ENCODE results near the gene RPS15.

Gene RPS15

DNA sequence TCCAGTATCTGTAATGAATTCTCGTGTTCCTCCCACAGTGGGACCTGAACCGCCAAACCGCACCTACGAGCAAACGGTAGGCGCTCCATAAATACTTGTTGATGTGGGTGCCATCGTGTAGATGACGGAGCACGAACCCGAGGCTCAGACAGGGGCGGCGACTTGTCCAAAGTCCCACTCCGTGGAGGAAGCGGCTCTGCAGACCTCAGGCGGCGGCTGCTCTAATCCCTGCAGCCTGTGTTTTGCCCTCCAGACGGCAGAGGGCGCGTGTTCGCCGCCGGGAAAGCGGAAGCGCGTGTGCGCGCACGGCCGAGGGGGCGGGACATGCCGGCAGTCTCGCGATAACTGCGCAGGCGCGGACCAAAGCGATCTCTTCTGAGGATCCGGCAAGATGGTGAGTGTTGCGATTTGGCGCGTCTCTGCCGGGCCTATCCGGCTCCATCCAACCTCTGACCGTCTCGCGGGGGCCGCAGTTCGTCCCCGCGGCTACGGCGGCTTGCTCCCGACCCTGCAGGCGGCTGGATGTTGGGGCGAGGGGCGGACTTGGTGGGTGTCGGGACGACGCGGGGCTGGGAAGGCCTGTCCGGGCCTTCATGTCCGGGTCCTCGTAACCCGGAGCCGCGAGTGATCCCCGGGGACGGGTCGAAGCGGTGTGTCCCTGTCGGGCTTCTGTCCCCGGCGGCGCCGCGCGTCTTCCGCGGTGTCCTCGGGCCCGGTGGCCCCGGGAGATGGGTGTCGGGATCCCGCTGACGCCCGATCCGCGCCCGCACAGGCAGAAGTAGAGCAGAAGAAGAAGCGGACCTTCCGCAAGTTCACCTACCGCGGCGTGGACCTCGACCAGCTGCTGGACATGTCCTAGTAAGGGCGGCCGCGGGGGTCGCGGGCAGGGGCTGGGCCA is at the start of gene RPS15:
Gene RPS15, plus strand, starts transcription at position 362 of the 898 bp plus-strand sequence. Its CDS starts 30 bp downstream, at position 392.
- FAIRE-seq: peak; percentile 61

GRCh38 chr19:1388637-1389026 is 49.6 kb upstream of the RPS15 start:
- no peak for FAIRE-seq

GRCh38 chr19:1389033-1389940 is 48.9 kb upstream of the RPS15 start:
- FAIRE-seq: no peak

GRCh38 chr19:1390890-1391423 is 47.2 kb upstream of the RPS15 start:
- no peak for FAIRE-seq

DNA sequence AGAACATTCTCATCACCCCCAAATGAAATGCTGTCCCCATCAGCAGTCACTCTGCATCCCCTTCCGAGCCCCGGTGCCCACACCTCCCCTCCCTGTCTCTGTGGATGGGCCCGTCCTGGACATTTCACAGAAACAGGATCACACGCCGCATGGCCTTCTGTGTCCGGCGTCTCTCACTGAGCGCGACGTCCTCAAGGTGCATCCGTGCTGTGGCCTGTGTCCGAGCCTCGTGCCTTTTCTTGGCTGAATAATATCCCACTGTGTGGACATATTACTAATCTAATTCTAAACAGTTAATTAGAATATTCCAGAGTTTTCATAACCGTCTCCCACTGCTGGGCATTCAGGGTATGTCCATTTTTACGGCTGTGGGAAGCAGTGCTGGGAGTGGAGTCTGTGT is 45.8 kb upstream of the RPS15 start:
- FAIRE-seq: no peak

DNA sequence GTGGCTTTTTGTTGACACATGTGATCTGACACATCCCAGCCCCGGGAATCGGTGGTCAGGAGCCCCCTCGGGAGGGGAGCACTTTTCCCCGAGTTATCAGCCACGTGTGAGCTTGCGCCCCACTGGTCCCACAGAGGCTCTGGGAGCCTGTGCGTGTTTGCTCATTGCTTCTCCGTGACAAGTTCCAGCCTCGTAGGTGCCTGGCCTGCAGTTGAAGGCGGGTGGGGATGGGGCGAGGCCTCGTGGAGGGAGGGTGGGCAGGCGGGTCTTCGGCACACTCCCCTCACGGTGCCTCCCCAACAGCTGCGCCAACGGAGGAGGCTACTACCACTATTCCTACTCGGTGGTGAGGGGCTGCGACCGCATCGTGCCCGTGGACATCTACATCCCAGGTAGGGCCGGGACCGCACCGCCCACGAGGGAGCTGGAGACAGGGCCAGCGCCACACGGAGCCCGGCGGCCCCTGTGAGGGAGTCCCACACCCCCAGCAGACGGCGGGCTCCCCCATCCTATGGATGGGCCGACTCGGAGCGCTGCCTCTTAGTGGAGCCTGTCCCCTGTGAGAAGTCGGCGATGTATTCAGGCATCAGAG is 45.2 kb upstream of the RPS15 start:
- FAIRE-seq: no peak

GRCh38 chr19:1393841-1394240 is 44.4 kb upstream of the RPS15 start:
- FAIRE-seq: no peak

DNA sequence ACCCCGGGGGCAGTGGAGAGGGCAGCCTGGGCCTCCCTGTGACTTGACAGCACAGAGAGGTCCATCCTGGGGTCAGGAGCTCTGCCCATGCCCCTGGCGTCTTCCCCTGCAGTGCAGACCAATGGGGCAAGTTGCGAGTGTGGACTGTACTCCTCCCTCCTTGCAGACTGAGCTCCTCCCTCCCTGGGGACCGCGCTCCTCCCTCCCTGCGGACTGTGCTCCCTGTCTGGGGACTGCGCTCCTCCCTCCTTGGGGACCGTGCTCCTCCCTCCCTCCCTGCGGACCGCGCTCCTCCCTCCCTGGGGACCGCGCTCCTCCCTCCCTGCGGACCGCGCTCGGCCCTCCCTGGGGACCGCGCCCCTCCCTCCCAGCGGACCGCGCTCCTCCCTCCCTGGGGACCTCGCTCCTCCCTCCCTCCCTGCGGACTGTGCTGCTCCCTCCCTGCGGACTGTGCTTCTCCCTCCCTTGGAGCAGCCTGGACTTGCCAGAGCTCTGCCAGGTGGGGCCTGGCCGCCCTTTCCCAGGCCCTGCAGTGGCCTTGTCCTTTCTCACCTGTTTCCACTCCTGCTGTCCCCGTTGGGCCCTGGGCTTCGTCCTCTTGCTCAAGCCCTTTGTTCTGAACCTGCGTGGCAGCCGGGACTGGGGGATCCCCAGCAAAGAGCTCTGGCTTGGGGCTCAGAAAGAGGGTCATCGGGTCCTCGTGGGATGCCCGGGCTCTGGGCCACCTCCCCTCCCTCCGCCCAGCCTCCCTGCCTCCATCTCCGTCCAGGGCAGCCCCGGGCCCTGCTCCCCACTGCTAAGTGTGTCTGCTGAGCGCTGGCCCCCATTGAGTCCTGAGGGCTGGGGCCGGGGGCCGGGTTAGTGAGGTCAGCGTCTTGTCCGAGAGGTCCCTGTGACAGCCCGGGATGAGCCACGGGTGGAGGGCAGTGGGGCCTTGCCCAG is 43.7 kb upstream of the RPS15 start:
- no peak for FAIRE-seq

- FAIRE-seq: no peak
These were observed 42.8 kb upstream of the RPS15 start for GRCh38 chr19:1395194-1396018.

DNA sequence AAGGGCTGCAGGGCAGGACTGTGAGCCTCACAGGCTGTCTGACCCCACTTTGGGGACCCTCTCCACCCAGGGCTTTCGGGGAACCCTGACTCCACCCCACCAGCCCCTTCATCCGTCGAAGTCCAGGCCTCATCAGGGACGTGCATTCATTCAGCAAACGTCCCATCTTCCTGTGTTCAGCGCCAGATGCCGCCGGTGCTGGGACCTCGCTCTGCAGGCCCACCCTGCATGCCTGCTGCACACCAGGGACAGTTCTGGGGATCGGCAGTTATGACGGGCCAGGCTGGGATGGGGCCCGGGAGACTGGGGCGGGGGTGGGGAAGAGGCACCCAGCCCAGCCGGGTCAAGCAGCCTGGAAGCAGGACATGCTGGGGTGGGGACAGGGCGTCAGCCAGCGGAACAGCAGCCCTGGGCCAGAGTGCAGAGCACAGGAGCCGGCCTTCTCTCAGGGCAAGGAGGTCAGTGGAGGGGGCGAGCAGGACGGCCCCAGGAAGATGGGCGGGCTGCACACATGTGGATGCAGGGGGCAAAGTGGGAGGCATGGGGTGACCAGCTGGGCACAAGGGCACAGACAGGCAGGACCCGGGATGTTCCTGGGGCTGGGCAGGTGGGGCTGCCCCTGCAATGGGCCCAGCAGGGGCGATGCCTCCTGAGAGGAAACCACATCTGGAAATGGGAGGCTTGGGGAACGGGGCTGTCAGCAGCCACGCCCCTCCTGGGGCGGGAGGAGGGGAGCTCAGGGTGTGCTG is 42.0 kb upstream of the RPS15 start:
- no peak for FAIRE-seq

DNA sequence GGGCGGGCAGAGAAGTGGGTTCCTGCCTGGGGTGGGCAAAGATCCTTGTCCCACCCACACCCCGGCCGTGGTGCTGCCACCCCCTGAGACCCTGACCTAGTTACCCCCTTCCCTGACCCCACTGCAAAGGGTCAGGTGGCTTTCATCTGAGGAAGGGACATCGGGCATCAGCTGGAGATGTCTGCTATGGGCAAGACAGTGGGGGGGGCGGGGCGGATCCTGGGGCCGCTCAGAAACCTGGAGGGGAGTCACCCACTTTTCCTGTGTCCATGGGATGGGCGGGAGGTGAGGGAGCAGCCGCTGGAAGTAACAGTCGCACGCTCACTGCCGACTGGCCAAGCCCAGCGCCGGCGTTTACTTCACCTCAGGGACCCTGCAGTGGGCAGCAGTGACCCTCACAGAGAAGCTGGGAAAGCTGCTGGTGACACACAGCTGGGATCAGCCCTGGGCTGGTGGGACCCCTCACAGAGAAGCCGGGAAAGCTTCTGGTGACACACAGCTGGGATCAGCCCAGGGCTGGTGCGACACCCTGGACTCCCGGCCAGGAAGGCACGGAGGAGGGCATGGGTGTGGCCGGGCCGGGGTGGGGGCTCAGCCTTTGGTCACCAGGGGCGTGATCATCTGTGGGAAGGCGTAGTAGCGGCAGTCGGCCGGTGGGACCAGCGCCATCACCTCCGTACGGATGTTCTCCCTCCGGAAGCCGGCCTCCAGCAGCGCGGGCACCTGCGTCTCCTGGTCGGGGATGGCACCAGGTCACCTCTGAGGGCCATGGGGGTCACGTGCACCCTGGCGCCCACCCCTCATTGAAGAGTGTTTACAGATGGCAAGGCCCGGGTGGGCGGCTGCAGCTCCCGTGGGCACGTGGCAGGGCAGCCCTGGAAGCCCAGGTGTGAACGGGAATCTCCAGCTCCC is 41.2 kb upstream of the RPS15 start:
- FAIRE-seq: no peak

DNA sequence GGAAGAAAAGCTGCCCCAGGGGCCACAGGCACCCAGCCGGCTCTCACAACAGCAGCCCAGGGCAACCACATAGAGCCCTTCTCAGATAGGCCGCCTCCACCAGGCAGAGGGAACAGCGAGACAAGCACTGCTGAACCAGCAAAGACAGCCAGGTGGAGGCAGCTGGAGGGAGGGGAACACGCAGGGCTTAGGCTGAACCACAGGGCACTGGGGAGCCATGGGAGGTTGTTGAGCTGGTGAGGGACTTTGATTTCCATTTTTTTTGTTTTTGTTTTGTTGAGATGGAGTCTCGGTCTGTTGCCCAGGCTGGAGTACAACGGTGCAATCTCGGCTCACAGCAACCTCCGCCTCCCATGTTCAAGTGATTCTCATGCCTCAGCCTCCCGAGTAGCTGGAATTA is 40.4 kb upstream of the RPS15 start:
- no peak for FAIRE-seq

DNA sequence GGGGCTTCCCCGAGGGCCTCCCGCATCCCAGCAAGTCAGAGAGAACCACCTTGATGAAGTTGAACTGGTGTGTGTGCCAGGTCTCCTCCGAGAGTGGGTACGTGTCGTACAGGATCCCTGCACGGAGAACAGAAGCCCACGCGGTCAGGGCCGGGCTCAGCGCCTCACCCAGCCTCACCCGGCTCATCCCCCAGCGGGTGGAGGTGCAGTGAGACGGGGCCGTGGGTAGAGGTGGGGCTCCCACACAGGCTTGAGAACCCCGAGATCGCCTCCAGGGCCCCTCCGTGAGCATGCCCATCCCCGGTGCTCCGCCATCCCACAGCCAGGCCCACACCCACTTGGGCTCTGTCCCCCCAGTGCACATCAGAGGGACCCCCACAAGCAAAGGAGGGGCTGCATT is 39.1 kb upstream of the RPS15 start:
- FAIRE-seq: no peak

- no peak for FAIRE-seq
These were observed 38.5 kb upstream of the RPS15 start for GRCh38 chr19:1399745-1400144.

DNA sequence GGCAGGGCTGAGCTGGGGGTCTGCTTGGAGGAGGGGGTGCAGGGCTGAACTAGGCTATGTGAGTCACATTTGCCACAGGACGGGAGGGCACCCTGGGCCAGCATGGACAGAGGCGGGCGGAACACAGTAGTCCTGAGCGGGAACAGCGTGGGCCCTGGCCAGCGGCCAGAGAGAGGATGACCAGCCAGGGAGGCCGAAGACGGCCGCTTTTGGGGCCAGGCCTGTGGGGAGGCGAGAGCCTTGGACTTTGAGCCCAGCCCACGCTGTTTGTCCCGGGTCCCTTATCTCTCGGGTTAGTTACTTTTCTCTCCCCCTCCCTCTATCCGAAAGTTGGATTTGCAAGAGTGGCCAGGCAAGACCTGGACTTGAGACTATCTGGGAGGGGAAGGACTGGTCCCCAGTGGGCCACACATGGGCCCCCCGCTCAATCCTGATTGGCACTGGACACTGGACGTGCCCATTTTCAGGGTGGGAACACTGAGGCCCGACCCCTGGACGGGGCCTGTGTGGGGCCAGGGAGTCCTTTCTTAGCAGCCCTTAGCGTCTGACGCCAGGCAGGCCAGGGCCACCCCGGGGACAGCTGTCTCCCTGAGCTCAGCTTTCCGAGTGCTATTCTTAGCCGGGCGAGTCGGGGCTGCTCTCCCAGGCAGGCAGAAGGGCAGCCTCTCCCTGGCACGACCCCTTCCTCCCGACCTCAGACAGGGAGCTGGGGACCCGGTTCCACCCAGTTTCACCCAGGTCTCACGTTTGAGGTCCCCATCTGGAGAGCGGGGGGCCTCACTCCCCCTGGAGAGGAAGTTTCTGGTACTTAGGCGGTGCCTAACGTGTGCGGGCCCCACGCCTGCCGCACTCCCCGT is 37.7 kb upstream of the RPS15 start:
- FAIRE-seq: no peak

- no peak for FAIRE-seq
These were observed 36.9 kb upstream of the RPS15 start, which contains the start of gene GAMT for GRCh38 chr19:1401138-1401888. GAMT (minus strand) TSS chr19:1401542; CDS start chr19:1401476, 66 bp downstream.

- FAIRE-seq: no peak
These were observed 36.3 kb upstream of the RPS15 start for GRCh38 chr19:1401889-1402217.

Measured in TTC549 (cell line).